Thyroid gland (tissue), 4 donors: ENCODE results near the gene CELF4.

ENCODE experiments used
- POLR2A ChIP-seq, 2 donors: fragments of 450-650 bp; IDR thresholded peaks; one replicate each; pipeline ENCODE4 v1.6.1; 2017; ENCODE audit warnings: antibody characterized with exemption in 2 of 2, mild to moderate bottlenecking in 2 of 2, moderate library complexity in 1 of 2
- TF ChIP-seq, protein P1 (sequence below), 6 experiments: fragments of 200-600 bp in 3 of 6; fragments of 450-650 bp in 3 of 6; sonication (generic) in 3 of 6; IDR thresholded peaks; one replicate each; pipeline ENCODE4 v1.5.1; 2016 to 2019; ENCODE audit warnings: antibody characterized with exemption in 6 of 6, mild to moderate bottlenecking in 2 of 6, inconsistent platforms in 1 of 6, moderate library complexity in 1 of 6

DNA sequence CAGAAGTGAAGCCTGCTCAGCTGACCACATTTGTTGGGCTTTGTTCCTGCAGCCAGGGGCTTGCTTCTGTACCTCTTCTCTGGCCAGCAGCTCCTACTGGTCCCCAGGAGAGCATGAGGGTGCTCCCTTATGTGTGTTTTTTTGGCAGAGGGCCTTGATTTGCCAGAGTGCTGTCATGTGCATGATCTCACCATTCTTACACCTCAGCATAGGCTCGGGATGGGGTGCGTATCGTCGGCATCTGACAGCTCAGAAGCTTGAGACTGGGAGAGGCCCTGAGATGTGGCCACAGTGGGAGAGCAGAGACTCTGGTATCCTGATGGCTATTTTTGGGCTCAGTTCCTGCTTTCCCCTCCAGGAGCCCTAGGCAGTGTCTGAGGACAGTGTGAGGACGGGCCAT, 71.2 kb downstream of the CELF4 start:
- no peak for TF ChIP-seq POLR2A (IDR thresholded peaks at IDR 0.05)
- TF ChIP-seq, protein P1, sequence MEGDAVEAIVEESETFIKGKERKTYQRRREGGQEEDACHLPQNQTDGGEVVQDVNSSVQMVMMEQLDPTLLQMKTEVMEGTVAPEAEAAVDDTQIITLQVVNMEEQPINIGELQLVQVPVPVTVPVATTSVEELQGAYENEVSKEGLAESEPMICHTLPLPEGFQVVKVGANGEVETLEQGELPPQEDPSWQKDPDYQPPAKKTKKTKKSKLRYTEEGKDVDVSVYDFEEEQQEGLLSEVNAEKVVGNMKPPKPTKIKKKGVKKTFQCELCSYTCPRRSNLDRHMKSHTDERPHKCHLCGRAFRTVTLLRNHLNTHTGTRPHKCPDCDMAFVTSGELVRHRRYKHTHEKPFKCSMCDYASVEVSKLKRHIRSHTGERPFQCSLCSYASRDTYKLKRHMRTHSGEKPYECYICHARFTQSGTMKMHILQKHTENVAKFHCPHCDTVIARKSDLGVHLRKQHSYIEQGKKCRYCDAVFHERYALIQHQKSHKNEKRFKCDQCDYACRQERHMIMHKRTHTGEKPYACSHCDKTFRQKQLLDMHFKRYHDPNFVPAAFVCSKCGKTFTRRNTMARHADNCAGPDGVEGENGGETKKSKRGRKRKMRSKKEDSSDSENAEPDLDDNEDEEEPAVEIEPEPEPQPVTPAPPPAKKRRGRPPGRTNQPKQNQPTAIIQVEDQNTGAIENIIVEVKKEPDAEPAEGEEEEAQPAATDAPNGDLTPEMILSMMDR (IDR thresholded peaks at IDR 0.05) = no peak
